ENCODE data around the gene SMIM5. TPM values are rescaled to one million over a fixed set of nuclear protein-coding genes. Genes with fewer than 3 reads are reported as not detected.

The SMIM5 gene
- total RNA-seq, 1 experiment from 2014 or later = 0.09 TPM

- BruUV-seq (replicated peaks) = no TSS peak
- H3K4me3 Mint-ChIP-seq (ENCODE audit: unreplicated experiment) = no peak overlapping the region
- no peak for DNase-seq (ENCODE audit: unreplicated experiment)
- no peak overlapping the region for H3K27ac Mint-ChIP-seq (ENCODE audit: low read depth, unreplicated experiment)
- CTCF ChIA-PET = interaction anchor here (0.6 to 1.1 kb wide), 3 partner anchors 18 to 273 kb away, joined by 3 read pairs; no protein-coding TSS in a partner anchor
- TF ChIP-seq CTCF (IDR thresholded peaks at IDR 0.05; ENCODE audit: unreplicated experiment) = no peak
- H3K27me3 Mint-ChIP-seq (ENCODE audit: insufficient read depth, unreplicated experiment) = no peaks in the 10 kb centered on the region
- no peaks in the 10 kb centered on the region for H3K9me3 Mint-ChIP-seq (ENCODE audit: unreplicated experiment)
- POLR2A ChIA-PET = no interaction called here
- intact Hi-C loops (cut with micrococcal nuclease) = no loop called here
- H3K4me1 Mint-ChIP-seq (ENCODE audit: insufficient read depth, unreplicated experiment) = no peaks in the 10 kb centered on the region
- H3K36me3 Mint-ChIP-seq (ENCODE audit: insufficient read depth, unreplicated experiment) = peaks cover 7% of the 10 kb centered on the region
Measured at GRCh38 chr17:75596320-75597087, 36.7 kb upstream of the SMIM5 start.

- ChIA-PET CTCF (interaction anchor here (0.6 to 3.6 kb wide), 16 partner anchors 8 to 560 kb away, joined by 3 to 24 read pairs (median 4); partner anchors contain the start of gene SMIM5), POLR2A (interaction anchor here (0.6 to 0.8 kb wide), 2 partner anchors 10 to 153 kb away, joined by 3 to 5 read pairs; no protein-coding TSS in a partner anchor)
- TF ChIP-seq CTCF (IDR thresholded peaks at IDR 0.05; ENCODE audit: unreplicated experiment) = peak; percentile 79
- Mint-ChIP-seq H3K27me3 (ENCODE audit: insufficient read depth, unreplicated experiment) (no peaks in the 10 kb centered on the region), H3K4me3 (ENCODE audit: unreplicated experiment) (no peak overlapping the region), H3K36me3 (ENCODE audit: insufficient read depth, unreplicated experiment) (peaks cover 1% of the 10 kb centered on the region), H3K27ac (ENCODE audit: low read depth, unreplicated experiment) (no peak overlapping the region), H3K9me3 (ENCODE audit: unreplicated experiment) (no peaks in the 10 kb centered on the region), H3K4me1 (ENCODE audit: insufficient read depth, unreplicated experiment) (peaks cover 18% of the 10 kb centered on the region)
- peak; percentile 70 for DNase-seq (ENCODE audit: unreplicated experiment)
- no TSS peak for BruUV-seq (replicated peaks)
- intact Hi-C loops (cut with micrococcal nuclease) = no loop called here
Measured at GRCh38 chr17:75601057-75601987, 31.9 kb upstream of the SMIM5 start.

DNA sequence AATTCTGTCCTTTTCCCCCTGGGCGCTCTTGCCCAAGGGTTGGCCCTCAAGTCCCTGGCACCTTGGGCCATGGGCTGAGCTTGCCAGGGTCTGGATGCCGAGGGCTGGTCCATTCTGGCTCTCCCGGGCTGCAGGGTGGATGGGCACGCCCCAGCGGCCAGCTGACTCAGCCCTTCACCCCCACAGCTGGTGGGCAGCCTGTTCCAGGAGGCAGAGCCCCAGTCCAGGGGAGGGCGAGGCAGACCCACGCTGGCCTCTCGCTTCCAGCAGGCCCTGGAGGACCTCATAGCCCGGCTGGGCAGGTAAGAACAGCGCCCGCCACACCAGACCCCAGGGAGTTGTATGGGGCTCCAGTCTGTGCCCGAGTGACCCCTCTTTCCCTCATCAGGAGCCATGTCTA lies 30.6 kb upstream of the SMIM5 start:
- ChIA-PET CTCF (interaction anchor here (0.7 to 3.6 kb wide), 4 partner anchors 14 to 77 kb away, joined by 3 to 24 read pairs (median 4); partner anchors contain the start of genes LLGL2 and SMIM5), POLR2A (no interaction called here)
- BruUV-seq (replicated peaks) = no TSS peak
- Mint-ChIP-seq H3K27me3 (ENCODE audit: insufficient read depth, unreplicated experiment) (no peaks in the 10 kb centered on the region), H3K4me1 (ENCODE audit: insufficient read depth, unreplicated experiment) (peaks cover 18% of the 10 kb centered on the region), H3K36me3 (ENCODE audit: insufficient read depth, unreplicated experiment) (no peaks in the 10 kb centered on the region), H3K4me3 (ENCODE audit: unreplicated experiment) (no peak overlapping the region), H3K9me3 (ENCODE audit: unreplicated experiment) (no peaks in the 10 kb centered on the region), H3K27ac (ENCODE audit: low read depth, unreplicated experiment) (no peak overlapping the region)
- TF ChIP-seq CTCF (IDR thresholded peaks at IDR 0.05; ENCODE audit: unreplicated experiment) = no peak
- DNase-seq (ENCODE audit: unreplicated experiment) = no peak
- intact Hi-C loops (cut with micrococcal nuclease) = no loop called here

DNA sequence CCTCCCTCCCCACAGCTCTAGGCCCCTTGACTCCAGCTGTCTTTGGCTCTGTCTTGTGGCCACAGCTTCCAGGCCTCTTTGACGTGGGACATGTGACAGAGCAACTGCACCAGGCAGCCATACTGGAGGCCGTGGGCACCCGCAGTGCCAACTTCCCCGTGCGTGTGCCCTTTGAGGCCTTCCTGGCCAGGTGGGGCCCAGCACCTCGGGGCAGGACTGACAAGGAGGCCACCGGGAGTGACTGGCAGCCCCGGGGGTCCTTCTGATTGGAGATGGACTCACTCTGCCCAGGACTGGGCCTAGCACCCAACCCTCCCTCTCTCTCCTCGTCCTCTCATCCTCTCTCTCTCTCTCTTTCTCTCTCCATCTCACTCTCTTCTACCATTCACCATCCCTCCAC lies 30.1 kb upstream of the SMIM5 start:
- CTCF ChIA-PET = interaction anchor here (0.6 to 3.8 kb wide), 7 partner anchors 13 to 78 kb away, joined by 3 to 24 read pairs (median 4); partner anchors contain the start of genes LLGL2 and SMIM5
- intact Hi-C loops (cut with micrococcal nuclease) = no loop called here
- DNase-seq (ENCODE audit: unreplicated experiment) = no peak
- peaks cover 18% of the 10 kb centered on the region for H3K4me1 Mint-ChIP-seq (ENCODE audit: insufficient read depth, unreplicated experiment)
- no peak overlapping the region for H3K4me3 Mint-ChIP-seq (ENCODE audit: unreplicated experiment)
- H3K36me3 Mint-ChIP-seq (ENCODE audit: insufficient read depth, unreplicated experiment) = no peaks in the 10 kb centered on the region
- POLR2A ChIA-PET = no interaction called here
- H3K27me3 Mint-ChIP-seq (ENCODE audit: insufficient read depth, unreplicated experiment) = no peaks in the 10 kb centered on the region
- no peak for TF ChIP-seq CTCF (IDR thresholded peaks at IDR 0.05; ENCODE audit: unreplicated experiment)
- no TSS peak for BruUV-seq (replicated peaks)
- H3K9me3 Mint-ChIP-seq (ENCODE audit: unreplicated experiment) = no peaks in the 10 kb centered on the region
- H3K27ac Mint-ChIP-seq (ENCODE audit: low read depth, unreplicated experiment) = no peak overlapping the region

Data from MCF 10A (cell line).